HEK293 (cell line): ENCODE measurements around the gene LSM3.

Experiments
- CTCF ChIA-PET: fragments of 350-600 bp; formaldehyde crosslinking; extraction: SDS; loops from one replicate; lab custom pipeline; 2021; ENCODE audit warnings: antibody characterized with exemption; lab: Yijun Ruan, JAX
- POLR2A ChIA-PET: fragments of 300-600 bp; formaldehyde crosslinking; extraction: SDS; loops from one replicate; lab custom pipeline; 2020; ENCODE audit warnings: antibody characterized with exemption, inconsistent platforms; lab: Yijun Ruan, JAX
- H3K27ac ChIP-seq: fragments of 200-500 bp; sonication (Bioruptor generic); 2 replicates; pipeline ENCODE4 v1.5.1; 2014; ENCODE audit warnings: low read depth, low read length, control low read depth, inconsistent platforms; ENCODE audit errors: extremely low read depth
- H3K36me3 ChIP-seq, 2 experiments: fragments of 200-500 bp in 1 of 2; sonication (Bioruptor generic) in 1 of 2; 1 replicate in 1 of 2; 2 replicates in 1 of 2; pipeline ENCODE4 v1.5.1; 2014 to 2017; ENCODE audit warnings: inconsistent platforms in 2 of 2, low read length in 2 of 2; ENCODE audit not compliant: control insufficient read depth in 2 of 2, insufficient read depth in 1 of 2
- H3K4me1 ChIP-seq: fragments of 200-500 bp; sonication (Bioruptor generic); 2 replicates; pipeline ENCODE4 v1.5.1; 2014; ENCODE audit warnings: mild to moderate bottlenecking, low read length, inconsistent platforms; ENCODE audit not compliant: control insufficient read depth, insufficient read depth
- H3K4me3 ChIP-seq: 2 replicates; pipeline ENCODE4 v1.5.1; 2011; ENCODE audit warnings: low read depth, mild to moderate bottlenecking, control low read depth, low read length, moderate library complexity
- H3K9me3 ChIP-seq: fragments of 200-500 bp; sonication (Bioruptor generic); 2 replicates; pipeline ENCODE4 v1.5.1; 2014; ENCODE audit warnings: low read depth, low read length, inconsistent platforms; ENCODE audit not compliant: control insufficient read depth, insufficient read depth
- BCL6B ChIP-seq: fragments of 450-650 bp; formaldehyde crosslinking; IDR thresholded peaks from 2 replicates; pipeline ENCODE4 v1.5.1; 2017; ENCODE audit warnings: missing biosample characterization, missing genetic modification characterization
- EGR2 ChIP-seq: fragments of 450-650 bp; formaldehyde crosslinking; IDR thresholded peaks from 2 replicates; pipeline ENCODE4 v1.5.1; 2016; ENCODE audit warnings: low read depth, missing biosample characterization, missing genetic modification characterization
- GFI1B ChIP-seq: fragments of 450-650 bp; formaldehyde crosslinking; IDR thresholded peaks from 2 replicates; pipeline ENCODE4 v1.5.1; 2016; ENCODE audit warnings: missing biosample characterization, missing genetic modification characterization
- GLIS2 ChIP-seq: fragments of 450-650 bp; formaldehyde crosslinking; IDR thresholded peaks from 2 replicates; pipeline ENCODE4 v1.5.1; 2016; ENCODE audit warnings: missing biosample characterization, missing genetic modification characterization
- HOXD13 ChIP-seq: sonication (generic); formaldehyde crosslinking; IDR thresholded peaks from 2 replicates; pipeline ENCODE4 v1.8.0; 2022; ENCODE audit warnings: missing genetic modification reagents, borderline replicate concordance
- KLF1 ChIP-seq: fragments of 450-650 bp; formaldehyde crosslinking; IDR thresholded peaks from 2 replicates; pipeline ENCODE4 v1.5.1; 2016; ENCODE audit warnings: missing biosample characterization, missing genetic modification characterization
- KLF9 ChIP-seq: fragments of 450-650 bp; formaldehyde crosslinking; IDR thresholded peaks from 2 replicates; pipeline ENCODE4 v1.5.1; 2016; ENCODE audit warnings: missing biosample characterization, missing genetic modification characterization, low read depth
- SCRT2 ChIP-seq: fragments of 450-650 bp; formaldehyde crosslinking; IDR thresholded peaks from 2 replicates; pipeline ENCODE4 v1.5.1; 2016; ENCODE audit warnings: missing biosample characterization, missing genetic modification characterization
- WT1 ChIP-seq: fragments of 450-650 bp; formaldehyde crosslinking; IDR thresholded peaks from 2 replicates; pipeline ENCODE4 v1.5.1; 2016; ENCODE audit warnings: missing biosample characterization, missing genetic modification characterization
- ZFP69B ChIP-seq: fragments of 450-650 bp; formaldehyde crosslinking; IDR thresholded peaks from 2 replicates; pipeline ENCODE4 v1.5.1; 2016; ENCODE audit warnings: missing biosample characterization, missing genetic modification characterization
- ZNF112 ChIP-seq: fragments of 450-650 bp; formaldehyde crosslinking; IDR thresholded peaks from 2 replicates; pipeline ENCODE4 v1.5.0; 2017; ENCODE audit warnings: missing biosample characterization, missing genetic modification characterization
- ZNF121 ChIP-seq: fragments of 450-650 bp; formaldehyde crosslinking; IDR thresholded peaks from 2 replicates; pipeline ENCODE4 v1.5.1; 2016; ENCODE audit warnings: missing biosample characterization, missing genetic modification characterization
- ZNF223 ChIP-seq: fragments of 450-650 bp; formaldehyde crosslinking; IDR thresholded peaks from 2 replicates; pipeline ENCODE4 v1.5.1; 2016; ENCODE audit warnings: missing biosample characterization, missing genetic modification characterization
- ZNF24 ChIP-seq: fragments of 450-650 bp; formaldehyde crosslinking; IDR thresholded peaks from 2 replicates; pipeline ENCODE4 v1.5.1; 2016; ENCODE audit warnings: missing biosample characterization, missing genetic modification characterization
- ZNF350 ChIP-seq: fragments of 450-650 bp; formaldehyde crosslinking; IDR thresholded peaks from 2 replicates; pipeline ENCODE4 v1.5.0; 2017; ENCODE audit warnings: missing biosample characterization, mild to moderate bottlenecking, missing genetic modification characterization
- ZNF510 ChIP-seq: fragments of 450-650 bp; formaldehyde crosslinking; IDR thresholded peaks from 2 replicates; pipeline ENCODE4 v1.5.1; 2018; ENCODE audit warnings: mild to moderate bottlenecking, missing genetic modification characterization, missing biosample characterization; ENCODE audit not compliant: insufficient replicate concordance
- ZNF544 ChIP-seq: fragments of 450-650 bp; formaldehyde crosslinking; IDR thresholded peaks from 2 replicates; pipeline ENCODE4 v1.5.0; 2017; ENCODE audit warnings: missing biosample characterization, missing genetic modification characterization
- ZNF645 ChIP-seq: fragments of 450-650 bp; formaldehyde crosslinking; IDR thresholded peaks from 2 replicates; pipeline ENCODE4; 2016; ENCODE audit warnings: missing biosample characterization, missing genetic modification characterization
- ZNF792 ChIP-seq: fragments of 450-650 bp; formaldehyde crosslinking; IDR thresholded peaks from 2 replicates; pipeline ENCODE4 v1.5.1; 2016; ENCODE audit warnings: missing biosample characterization, missing genetic modification characterization
- TF ChIP-seq, protein P1 (sequence below): fragments of 450-650 bp; formaldehyde crosslinking; IDR thresholded peaks from 2 replicates; pipeline ENCODE4 v1.5.1; 2017; ENCODE audit warnings: missing biosample characterization, missing genetic modification characterization
- TF ChIP-seq, protein P2 (sequence below): fragments of 450-650 bp; formaldehyde crosslinking; IDR thresholded peaks from 2 replicates; pipeline ENCODE4 v1.5.1; 2016; ENCODE audit warnings: missing biosample characterization, missing genetic modification characterization

LSM3 gene

DNA sequence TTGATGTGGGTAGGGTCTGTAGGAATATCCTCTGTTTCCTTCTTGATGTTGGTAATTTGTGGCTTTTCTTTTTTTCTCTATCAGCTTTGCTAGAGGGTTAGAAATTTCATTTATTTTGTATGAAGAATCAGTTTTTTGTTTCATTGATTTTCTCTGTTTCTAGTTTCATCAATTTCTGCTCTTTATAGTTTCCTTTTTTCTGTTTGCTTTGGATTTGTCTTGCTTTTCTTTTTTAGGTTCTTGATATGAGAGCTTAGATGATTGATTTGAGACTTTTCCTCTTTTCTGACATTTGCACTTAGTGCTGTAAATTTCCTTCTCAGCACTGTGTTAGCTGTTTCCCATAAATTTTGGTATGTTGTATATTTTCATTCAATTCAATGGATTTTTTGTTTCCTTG lies 61.3 kb downstream of the LSM3 start (continued):
- TF ChIP-seq ZNF350 (tag by site-specific recombination): no peak
- TF ChIP-seq GLIS2: no peak
- no peak for TF ChIP-seq SCRT2 (tag by site-specific recombination)
- TF ChIP-seq GFI1B: no peak

DNA sequence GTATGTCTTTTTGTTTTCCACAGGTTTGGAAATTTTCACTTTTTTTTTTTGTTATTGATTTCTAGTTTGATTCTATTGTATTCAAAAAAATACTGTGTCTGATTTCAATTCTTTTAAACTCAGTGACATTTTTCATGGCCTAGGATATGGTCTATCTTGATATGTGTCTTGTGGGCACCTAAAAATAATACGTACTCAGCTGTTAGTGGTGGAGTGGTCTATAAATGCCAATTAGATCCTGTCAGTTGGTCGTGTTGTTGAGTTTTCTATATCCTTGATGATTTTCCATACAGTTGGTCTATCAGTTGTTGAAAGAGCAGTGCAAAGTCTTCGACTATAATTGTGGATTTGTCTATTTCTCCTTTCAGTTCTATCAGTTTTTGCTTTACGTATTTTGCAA lies 61.7 kb downstream of the LSM3 start:
- Histone ChIP-seq H3K4me3 (no peak overlapping the region), H3K36me3 (no peaks in the 10 kb centered on the region), H3K4me1 (no peaks in the 10 kb centered on the region), H3K9me3 (no peaks in the 10 kb centered on the region), H3K27ac (no peak overlapping the region)
- ChIA-PET CTCF (interaction anchor here (0.7 to 1.2 kb wide), 2 partner anchors 37 to 433 kb away, joined by 3 read pairs; no protein-coding TSS in a partner anchor), POLR2A (no interaction called here)
- TF ChIP-seq KLF1 (tag by site-specific recombination) (no peak), ZNF112 (tag by site-specific recombination) (no peak), ZNF510 (tag by site-specific recombination) (no peak), ZNF792 (no peak), ZNF544 (tag by site-specific recombination) (no peak), HOXD13 (CRISPR knock-in tag) (no peak), EGR2 (tag by site-specific recombination) (no peak), ZNF24 (tag by site-specific recombination) (no peak), BCL6B (tag by site-specific recombination) (no peak), ZNF121 (tag by site-specific recombination) (no peak), KLF9 (no peak), ZNF645 (tag by site-specific recombination) (no peak), WT1 (tag by site-specific recombination) (no peak), ZNF223 (tag by site-specific recombination) (no peak), ZFP69B (tag by site-specific recombination) (no peak)
- TF ChIP-seq, protein P1, sequence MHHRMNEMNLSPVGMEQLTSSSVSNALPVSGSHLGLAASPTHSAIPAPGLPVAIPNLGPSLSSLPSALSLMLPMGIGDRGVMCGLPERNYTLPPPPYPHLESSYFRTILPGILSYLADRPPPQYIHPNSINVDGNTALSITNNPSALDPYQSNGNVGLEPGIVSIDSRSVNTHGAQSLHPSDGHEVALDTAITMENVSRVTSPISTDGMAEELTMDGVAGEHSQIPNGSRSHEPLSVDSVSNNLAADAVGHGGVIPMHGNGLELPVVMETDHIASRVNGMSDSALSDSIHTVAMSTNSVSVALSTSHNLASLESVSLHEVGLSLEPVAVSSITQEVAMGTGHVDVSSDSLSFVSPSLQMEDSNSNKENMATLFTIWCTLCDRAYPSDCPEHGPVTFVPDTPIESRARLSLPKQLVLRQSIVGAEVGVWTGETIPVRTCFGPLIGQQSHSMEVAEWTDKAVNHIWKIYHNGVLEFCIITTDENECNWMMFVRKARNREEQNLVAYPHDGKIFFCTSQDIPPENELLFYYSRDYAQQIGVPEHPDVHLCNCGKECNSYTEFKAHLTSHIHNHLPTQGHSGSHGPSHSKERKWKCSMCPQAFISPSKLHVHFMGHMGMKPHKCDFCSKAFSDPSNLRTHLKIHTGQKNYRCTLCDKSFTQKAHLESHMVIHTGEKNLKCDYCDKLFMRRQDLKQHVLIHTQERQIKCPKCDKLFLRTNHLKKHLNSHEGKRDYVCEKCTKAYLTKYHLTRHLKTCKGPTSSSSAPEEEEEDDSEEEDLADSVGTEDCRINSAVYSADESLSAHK (tag by site-specific recombination): no peak
- TF ChIP-seq, protein P2, sequence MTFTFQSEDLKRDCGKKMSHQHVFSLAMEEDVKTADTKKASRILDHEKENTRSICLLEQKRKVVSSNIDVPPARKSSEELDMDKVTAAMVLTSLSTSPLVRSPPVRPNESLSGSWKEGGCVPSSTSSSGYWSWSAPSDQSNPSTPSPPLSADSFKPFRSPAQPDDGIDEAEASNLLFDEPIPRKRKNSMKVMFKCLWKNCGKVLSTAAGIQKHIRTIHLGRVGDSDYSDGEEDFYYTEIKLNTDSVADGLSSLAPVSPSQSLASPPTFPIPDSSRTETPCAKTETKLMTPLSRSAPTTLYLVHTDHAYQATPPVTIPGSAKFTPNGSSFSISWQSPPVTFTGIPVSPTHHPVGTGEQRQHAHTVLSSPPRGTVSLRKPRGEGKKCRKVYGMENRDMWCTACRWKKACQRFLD (tag by site-specific recombination): no peak
